Nephron (organoid): ENCODE results near the gene KIAA1217.

Experiments
- H3K27ac Mint-ChIP-seq, 3 experiments: 2 replicates each; pipeline ENCODE4 v1.8.0; 2020; ENCODE audit warnings: mixed read lengths in 3 of 3, mild to moderate bottlenecking in 2 of 3, moderate library complexity in 1 of 3
- H3K27me3 Mint-ChIP-seq: 2 replicates; pipeline ENCODE4 v1.8.0; 2021; ENCODE audit warnings: low read depth, mild to moderate bottlenecking, moderate library complexity, mixed read lengths
- H3K36me3 Mint-ChIP-seq: 2 replicates; pipeline ENCODE4 v1.8.0; 2020; ENCODE audit warnings: low read depth, mixed read lengths
- H3K4me1 Mint-ChIP-seq: 2 replicates; pipeline ENCODE4 v1.8.0; 2020; ENCODE audit warnings: mixed read lengths
- H3K4me3 Mint-ChIP-seq, 3 experiments: 2 replicates each; pipeline ENCODE4 v1.8.0; 2020; ENCODE audit warnings: mild to moderate bottlenecking in 3 of 3, mixed read lengths in 3 of 3, moderate library complexity in 2 of 3
- H3K9me3 Mint-ChIP-seq: 2 replicates; pipeline ENCODE4 v1.8.0; 2020; ENCODE audit warnings: mixed read lengths
- TF ChIP-seq, protein P1 (sequence below), 3 experiments: fragments of 200-600 bp; sonication (generic); IDR thresholded peaks; one replicate each; pipeline ENCODE4 v1.5.0; 2021; ENCODE audit warnings: antibody characterized with exemption in 3 of 3; ENCODE audit not compliant: unreplicated experiment in 3 of 3

KIAA1217 gene

GRCh38 chr10:24397662-24398061 is 188.7 kb downstream of the KIAA1217 start:
- H3K9me3 Mint-ChIP-seq, result no peaks in the 10 kb centered on the region
- no peaks in the 10 kb centered on the region for H3K27me3 Mint-ChIP-seq
- no peak overlapping the region for H3K27ac Mint-ChIP-seq
- TF ChIP-seq, protein P1, sequence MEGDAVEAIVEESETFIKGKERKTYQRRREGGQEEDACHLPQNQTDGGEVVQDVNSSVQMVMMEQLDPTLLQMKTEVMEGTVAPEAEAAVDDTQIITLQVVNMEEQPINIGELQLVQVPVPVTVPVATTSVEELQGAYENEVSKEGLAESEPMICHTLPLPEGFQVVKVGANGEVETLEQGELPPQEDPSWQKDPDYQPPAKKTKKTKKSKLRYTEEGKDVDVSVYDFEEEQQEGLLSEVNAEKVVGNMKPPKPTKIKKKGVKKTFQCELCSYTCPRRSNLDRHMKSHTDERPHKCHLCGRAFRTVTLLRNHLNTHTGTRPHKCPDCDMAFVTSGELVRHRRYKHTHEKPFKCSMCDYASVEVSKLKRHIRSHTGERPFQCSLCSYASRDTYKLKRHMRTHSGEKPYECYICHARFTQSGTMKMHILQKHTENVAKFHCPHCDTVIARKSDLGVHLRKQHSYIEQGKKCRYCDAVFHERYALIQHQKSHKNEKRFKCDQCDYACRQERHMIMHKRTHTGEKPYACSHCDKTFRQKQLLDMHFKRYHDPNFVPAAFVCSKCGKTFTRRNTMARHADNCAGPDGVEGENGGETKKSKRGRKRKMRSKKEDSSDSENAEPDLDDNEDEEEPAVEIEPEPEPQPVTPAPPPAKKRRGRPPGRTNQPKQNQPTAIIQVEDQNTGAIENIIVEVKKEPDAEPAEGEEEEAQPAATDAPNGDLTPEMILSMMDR (IDR thresholded peaks at IDR 0.05; ENCODE audit: unreplicated experiment in 3 of 3), result no peak
- no peak overlapping the region for H3K4me3 Mint-ChIP-seq
- H3K4me1 Mint-ChIP-seq, result peaks cover 25% of the 10 kb centered on the region
- peaks cover 32% of the 10 kb centered on the region for H3K36me3 Mint-ChIP-seq

DNA sequence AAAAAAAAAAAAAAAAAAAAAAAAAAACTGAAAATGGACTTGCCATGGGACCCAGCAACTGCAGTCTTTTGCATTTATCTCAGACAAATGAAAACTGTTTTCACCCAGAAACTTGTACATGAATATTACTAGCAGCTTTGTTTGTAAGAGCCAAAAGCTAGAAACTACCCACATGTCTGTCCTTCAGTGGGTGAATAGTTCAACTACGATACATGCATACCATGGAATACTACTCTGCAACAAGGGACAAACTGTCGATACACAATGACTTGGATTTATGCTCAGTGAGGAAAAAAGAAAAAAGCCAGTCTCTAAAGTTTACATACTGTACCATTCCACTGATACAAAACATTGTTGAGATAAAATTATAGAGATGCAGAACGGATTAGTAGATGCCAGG is 195.6 kb downstream of the KIAA1217 start:
- H3K27ac Mint-ChIP-seq, result no peak overlapping the region
- TF ChIP-seq, protein P1 (IDR thresholded peaks at IDR 0.05; ENCODE audit: unreplicated experiment in 3 of 3), result no peak
- no peak overlapping the region for H3K4me3 Mint-ChIP-seq
- H3K27me3 Mint-ChIP-seq, result no peaks in the 10 kb centered on the region
- H3K9me3 Mint-ChIP-seq, result no peaks in the 10 kb centered on the region
- peaks cover 25% of the 10 kb centered on the region for H3K36me3 Mint-ChIP-seq
- H3K4me1 Mint-ChIP-seq, result no peaks in the 10 kb centered on the region

DNA sequence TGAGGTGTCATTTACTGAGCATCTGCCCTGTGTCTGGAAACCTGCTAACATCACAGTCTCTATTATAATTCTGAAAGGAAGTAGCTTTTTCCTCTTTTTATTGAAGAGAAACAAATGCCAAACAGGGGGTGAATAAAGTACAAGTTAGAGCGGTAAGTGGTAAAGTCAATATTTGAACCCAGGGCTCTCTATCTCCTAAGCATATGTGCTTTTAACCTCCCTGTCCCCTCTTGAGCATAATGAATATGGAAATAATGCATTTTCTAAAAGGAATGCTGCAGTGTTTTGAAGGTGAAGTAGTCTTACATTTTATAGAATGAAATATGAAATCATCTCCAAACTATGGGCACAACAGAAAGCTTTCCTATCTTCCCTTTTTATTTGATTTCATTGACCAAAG is 196.7 kb downstream of the KIAA1217 start:
- no peaks in the 10 kb centered on the region for H3K9me3 Mint-ChIP-seq
- TF ChIP-seq, protein P1 (IDR thresholded peaks at IDR 0.05; ENCODE audit: unreplicated experiment in 3 of 3), result no peak
- no peak overlapping the region for H3K27ac Mint-ChIP-seq
- H3K4me1 Mint-ChIP-seq, result no peaks in the 10 kb centered on the region
- H3K27me3 Mint-ChIP-seq, result no peaks in the 10 kb centered on the region
- H3K4me3 Mint-ChIP-seq, result no peak overlapping the region
- peaks cover 21% of the 10 kb centered on the region for H3K36me3 Mint-ChIP-seq

GRCh38 chr10:24406809-24407483 is 198.0 kb downstream of the KIAA1217 start:
- TF ChIP-seq, protein P1 (IDR thresholded peaks at IDR 0.05; ENCODE audit: unreplicated experiment in 3 of 3), result no peak
- Mint-ChIP-seq H3K4me1 (no peaks in the 10 kb centered on the region), H3K9me3 (no peaks in the 10 kb centered on the region), H3K27me3 (no peaks in the 10 kb centered on the region), H3K36me3 (peaks cover 10% of the 10 kb centered on the region), H3K27ac (no peak overlapping the region), H3K4me3 (no peak overlapping the region)

DNA sequence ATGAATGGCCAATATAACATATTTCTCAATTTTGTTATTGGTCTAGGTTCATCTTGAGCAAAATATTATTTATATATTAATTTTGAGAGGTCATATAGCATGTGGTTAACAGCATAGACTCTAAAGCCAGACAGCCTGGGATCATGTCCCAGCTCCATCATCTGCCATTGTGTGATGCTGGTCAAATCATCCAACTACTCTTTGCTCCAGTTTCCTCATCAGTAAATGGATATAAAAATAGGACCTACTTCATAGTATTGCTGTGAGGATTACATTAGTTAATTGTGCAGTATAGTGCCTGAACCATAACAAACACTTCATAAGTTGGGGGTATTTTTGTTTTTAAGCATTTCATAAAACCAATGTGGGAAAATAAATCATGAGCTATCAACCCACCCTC is 199.0 kb downstream of the KIAA1217 start:
- Mint-ChIP-seq H3K4me1 (no peaks in the 10 kb centered on the region), H3K4me3 (no peak overlapping the region), H3K27me3 (no peaks in the 10 kb centered on the region), H3K36me3 (peaks cover 7% of the 10 kb centered on the region), H3K9me3 (no peaks in the 10 kb centered on the region), H3K27ac (no peak overlapping the region)
- TF ChIP-seq, protein P1 (IDR thresholded peaks at IDR 0.05; ENCODE audit: unreplicated experiment in 3 of 3), result no peak

DNA sequence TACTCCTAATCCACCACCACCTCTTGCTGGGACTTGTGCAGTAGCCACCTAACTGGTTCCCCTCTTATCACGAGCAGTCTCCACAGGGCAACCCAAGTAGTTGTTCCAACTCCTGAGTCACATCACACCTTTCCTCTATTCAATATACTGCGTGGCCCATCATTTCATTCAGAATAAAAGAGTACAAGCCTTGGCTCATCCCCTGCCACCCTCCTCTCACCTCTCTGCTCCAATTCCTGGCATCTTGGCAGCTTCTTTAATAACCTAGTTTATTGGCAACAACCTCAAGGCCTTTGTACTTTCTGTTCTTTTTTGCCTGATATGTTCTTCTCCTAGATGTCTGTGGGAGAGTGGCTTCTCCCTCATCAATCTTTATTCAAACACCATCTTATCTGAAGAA is 199.4 kb downstream of the KIAA1217 start:
- H3K4me3 Mint-ChIP-seq, result no peak overlapping the region
- no peak overlapping the region for H3K27ac Mint-ChIP-seq
- peaks cover 5% of the 10 kb centered on the region for H3K36me3 Mint-ChIP-seq
- H3K9me3 Mint-ChIP-seq, result no peaks in the 10 kb centered on the region
- TF ChIP-seq, protein P1 (IDR thresholded peaks at IDR 0.05; ENCODE audit: unreplicated experiment in 3 of 3), result no peak
- no peaks in the 10 kb centered on the region for H3K4me1 Mint-ChIP-seq
- H3K27me3 Mint-ChIP-seq, result no peaks in the 10 kb centered on the region
